GM21723 (cell line): ENCODE measurements around the gene PARD3B.

Experiments
- ATAC-seq: cut with Tn5 transposase; IDR thresholded peaks from one replicate; pipeline ENCODE4 v1.9.1; 2021; ENCODE audit warnings: mild to moderate bottlenecking, moderate library complexity; ENCODE audit not compliant: unreplicated experiment

The PARD3B gene

GRCh38 chr2:204544961-204545860 is at the start of gene PARD3B:
Gene PARD3B, plus strand, starts transcription at chr2:204545475. Its CDS starts 525 bp downstream, at chr2:204546000.
- ATAC-seq: peak; percentile 69

DNA sequence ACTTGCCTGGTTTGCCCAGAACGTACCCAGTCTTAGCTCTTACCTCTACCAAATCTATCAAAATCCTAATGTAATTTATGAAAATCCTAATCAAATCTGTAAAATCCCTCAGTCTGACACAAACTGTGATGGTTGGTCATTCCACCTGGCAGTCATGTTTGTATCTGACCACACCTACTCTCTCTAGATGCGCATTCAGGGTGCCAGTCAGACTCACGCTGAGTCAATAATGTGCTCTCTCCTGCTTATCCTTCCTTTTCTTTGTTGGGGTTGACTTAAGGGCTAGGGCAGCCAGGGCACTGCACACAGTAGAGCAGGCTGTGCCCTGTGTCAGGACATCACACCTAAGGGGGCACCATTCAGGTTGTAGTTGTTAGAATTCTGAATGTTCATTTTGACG is 48.5 kb upstream of the PARD3B start:
- no peak for ATAC-seq

DNA sequence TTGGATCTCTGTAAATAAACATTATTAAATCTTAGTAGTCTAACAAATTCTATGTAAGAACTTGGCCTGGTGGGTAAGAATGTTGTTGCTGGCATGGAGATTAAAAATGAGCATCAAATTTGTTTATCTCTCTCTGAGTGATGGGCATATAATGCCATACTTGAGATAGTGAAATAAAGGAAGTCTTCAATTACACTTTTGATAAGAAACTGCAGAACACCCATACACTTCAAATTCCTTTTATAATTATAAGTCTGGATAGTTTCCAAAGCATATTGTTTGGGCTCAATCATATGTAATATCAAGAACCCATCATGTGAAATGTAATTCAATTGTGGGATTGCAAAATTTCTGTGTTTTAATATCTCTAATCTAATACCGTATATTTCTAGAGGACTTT is 47.4 kb upstream of the PARD3B start:
- no peak for ATAC-seq

- ATAC-seq: no peak
Observed at GRCh38 chr2:204498291-204498690, 47.0 kb upstream of the PARD3B start.

GRCh38 chr2:204503869-204504268 is 41.4 kb upstream of the PARD3B start:
- ATAC-seq: no peak

DNA sequence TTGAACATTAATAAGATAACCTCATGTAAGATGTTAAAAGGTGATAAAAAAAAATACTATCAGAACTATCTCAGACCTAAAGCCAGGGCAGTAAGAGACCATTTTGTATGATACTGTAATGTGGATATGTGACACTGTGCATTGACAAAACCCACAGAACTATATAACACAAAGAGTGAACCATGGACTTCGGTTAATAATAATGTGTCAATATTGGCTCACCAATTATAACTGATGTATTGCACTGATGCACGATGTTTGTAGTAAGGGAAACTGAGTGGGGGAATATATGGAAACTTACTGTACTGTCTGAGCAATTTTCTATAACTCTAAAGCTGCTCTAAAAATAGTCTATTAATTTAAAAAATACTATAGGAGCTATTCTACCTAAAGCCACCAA is 40.7 kb upstream of the PARD3B start:
- ATAC-seq: no peak

- no peak for ATAC-seq
Observed at GRCh38 chr2:204505488-204505887, 39.8 kb upstream of the PARD3B start.

DNA sequence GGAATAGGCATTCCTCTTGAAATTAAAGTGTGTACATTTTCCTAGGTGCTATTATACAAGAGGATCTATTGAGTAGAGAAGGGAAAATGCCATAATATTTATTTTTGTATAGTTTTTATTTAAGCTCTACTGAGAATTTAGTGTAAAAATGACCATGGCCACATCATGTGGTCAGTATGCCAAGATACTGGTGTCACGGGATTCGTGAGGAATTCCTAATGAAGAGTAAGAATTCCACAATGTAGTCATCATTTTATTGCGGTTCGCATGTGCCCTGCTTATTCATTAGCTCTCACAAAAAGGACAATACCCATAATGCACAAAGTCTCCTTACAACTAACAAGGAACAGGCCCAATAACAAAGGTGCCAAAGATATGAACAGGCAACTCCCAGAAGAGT is 39.3 kb upstream of the PARD3B start:
- ATAC-seq: no peak

- no peak for ATAC-seq
Observed at GRCh38 chr2:204507636-204508035, 37.6 kb upstream of the PARD3B start.

GRCh38 chr2:204510709-204511420 is 34.4 kb upstream of the PARD3B start:
- ATAC-seq: no peak

GRCh38 chr2:204514439-204514838 is 30.8 kb upstream of the PARD3B start:
- ATAC-seq: no peak

DNA sequence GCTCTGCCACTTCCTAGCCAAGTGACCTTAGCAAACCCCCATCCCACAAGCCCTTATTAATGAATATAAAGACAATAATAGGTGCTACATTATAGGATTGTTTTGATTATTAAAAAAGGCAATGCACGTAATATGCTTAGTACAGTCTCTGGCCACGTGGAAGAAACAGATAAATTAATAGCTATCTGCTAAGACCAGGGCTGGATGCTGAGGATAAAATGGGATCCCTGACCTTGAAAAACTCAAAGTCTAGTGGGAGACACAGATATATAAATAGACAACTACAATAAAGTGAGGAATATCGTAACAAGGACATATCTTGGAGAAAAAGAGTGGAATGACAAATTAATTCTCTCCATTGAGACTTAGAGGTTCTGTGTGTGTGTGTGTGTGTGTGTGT is 29.9 kb upstream of the PARD3B start:
- ATAC-seq: no peak

- ATAC-seq: no peak
Observed at GRCh38 chr2:204517154-204517553, 28.1 kb upstream of the PARD3B start.

- ATAC-seq: no peak
Observed at GRCh38 chr2:204529795-204530463, 15.3 kb upstream of the PARD3B start.

DNA sequence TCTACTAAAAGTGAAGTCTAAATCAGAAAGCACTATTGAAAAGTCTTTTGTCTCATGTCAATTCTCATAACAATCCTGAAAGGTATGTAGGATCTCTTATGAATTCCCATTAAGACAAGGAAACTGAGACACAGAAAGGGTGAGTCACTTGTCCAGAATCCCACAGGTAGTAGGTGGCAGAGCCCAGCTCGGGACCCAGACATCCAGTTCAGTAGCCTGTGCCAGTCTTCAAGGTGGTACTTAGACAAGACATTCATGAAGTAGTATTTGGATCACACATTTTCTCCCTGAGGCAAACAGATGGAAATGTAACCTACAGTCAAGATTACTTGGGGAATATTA is 14.8 kb upstream of the PARD3B start:
- ATAC-seq: no peak

DNA sequence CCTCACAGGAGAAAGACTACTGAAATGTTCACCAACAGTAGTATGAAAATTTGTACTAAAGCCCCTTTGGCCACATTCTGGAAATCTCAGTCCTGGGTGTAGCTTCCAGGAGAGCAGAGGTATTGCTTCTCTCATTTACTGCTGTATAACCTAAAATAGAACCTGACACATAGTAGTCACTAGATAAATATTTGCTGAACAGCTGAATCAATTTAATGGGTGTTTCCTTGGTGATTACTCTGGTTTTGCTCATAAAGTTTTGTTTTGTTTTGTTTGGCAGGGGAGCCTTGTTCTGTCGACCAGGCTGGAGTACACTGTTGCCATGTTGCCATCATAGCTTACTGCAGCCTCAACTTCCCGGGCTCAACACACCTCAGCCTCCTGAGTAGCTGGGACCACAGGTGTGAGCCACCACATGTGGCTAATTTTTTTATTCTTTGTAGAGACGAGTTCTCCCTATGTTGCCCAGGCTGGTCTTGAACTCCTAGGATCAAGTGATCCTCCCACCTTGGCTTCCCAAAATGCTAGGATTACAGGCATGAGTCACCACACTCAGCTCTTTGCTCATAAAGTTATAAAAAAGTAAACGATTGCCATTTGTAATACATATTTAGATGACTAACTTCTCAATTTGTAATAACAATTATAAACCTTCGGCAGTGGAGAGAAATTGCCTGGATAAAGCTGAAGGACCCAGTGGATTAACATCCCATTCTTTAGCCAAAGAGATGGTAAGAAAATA is 11.5 kb upstream of the PARD3B start:
- ATAC-seq: no peak

- no peak for ATAC-seq
Observed at GRCh38 chr2:204535356-204535755, 9.9 kb upstream of the PARD3B start.

GRCh38 chr2:204535764-204536163 is 9.5 kb upstream of the PARD3B start:
- ATAC-seq: no peak

DNA sequence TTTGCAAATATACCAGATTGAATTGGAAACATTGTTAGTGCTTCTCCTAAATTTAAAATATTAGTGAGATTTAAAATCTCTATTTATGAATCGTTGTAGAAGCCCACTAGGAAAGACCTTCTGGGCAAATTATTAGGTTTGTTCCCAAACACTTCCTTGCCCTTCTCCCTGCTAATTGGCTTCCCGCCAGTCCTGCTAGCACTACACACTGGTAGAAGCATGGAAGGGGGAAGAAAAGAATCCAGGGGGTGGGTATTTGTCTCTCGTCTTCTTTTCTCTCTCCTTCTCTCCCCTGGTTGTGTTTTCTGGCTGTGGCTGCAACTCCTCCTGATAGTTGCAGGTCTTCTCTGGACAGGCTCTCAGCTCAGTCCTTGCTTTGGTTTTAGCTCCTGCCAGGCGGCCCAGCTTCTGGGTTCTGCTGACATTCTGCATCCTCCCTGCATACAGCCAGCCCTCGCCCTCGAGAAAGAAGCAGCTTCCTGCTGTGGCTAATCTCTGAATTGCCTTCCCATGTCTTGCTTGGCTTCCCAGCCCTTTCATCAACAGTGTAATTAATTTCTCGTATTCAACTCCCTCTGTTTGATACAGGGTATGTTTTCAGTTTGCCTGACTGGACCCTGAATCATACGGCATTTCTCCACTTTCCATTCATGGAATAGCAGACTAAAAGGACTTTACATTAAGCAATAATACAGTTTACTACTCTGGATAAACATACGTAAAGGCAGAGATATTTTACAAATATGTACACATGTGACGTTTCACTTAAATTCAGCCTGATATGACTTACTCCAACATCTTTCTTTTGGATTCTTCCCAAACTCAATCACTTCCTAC is 6.9 kb upstream of the PARD3B start:
- ATAC-seq: no peak

DNA sequence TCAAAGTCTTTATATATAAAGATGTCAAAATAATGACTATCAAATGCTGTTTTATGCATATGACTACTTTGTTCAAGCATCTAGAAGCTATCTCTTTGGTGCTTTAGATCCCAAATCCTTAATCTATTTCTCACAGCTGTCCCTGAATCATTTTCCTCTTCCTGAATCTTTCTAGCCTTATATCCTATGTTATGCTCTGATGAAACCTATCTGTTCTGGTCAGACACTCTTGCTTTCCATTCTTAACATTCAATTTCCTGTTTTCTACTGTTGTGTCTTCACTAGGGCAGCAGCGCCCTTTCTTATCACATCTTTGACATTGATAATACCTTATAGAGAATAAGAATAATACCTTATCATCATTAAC is 6.3 kb upstream of the PARD3B start:
- ATAC-seq: no peak
